Mucosa of gallbladder (tissue), 1 donor: ENCODE results near the gene RMND5B. TPM values are rescaled to one million over a fixed set of nuclear protein-coding genes. Genes with fewer than 3 reads are reported as not detected.
"Not testable (repeated sequence)": the region's sequence is repeated elsewhere in the genome, so short reads cannot be mapped to it uniquely, and the experiment has no call there.

Experiments
- DNase-seq: peaks from one replicate; pipeline ENCODE4 v3.0.0-alpha.2; 2020; ENCODE audit warnings: low spot score
- total RNA-seq: library from RNA; stranded (reverse); gene quantifications from one replicate; pipeline ENCODE4 v1.2.1, GENCODE V29; 2021
- donor health status: DM: no; HTN: no; CAD: no.

RMND5B gene
- total RNA-seq, 1 donor from 2014 or later = 43.7 TPM

- no peak for DNase-seq
These were observed 16.9 kb upstream of the RMND5B start for GRCh38 chr5:178113841-178114324.

- no peak for DNase-seq
These were observed 16.3 kb upstream of the RMND5B start for GRCh38 chr5:178114325-178115135.

GRCh38 chr5:178115136-178115813 lies 15.5 kb upstream of the RMND5B start:
- no peak for DNase-seq

- no peak for DNase-seq
These were observed 15.0 kb upstream of the RMND5B start for GRCh38 chr5:178115814-178116142.

- DNase-seq = no peak
These were observed 14.5 kb upstream of the RMND5B start for GRCh38 chr5:178116143-178116885.

- no peak for DNase-seq
These were observed 12.7 kb upstream of the RMND5B start for GRCh38 chr5:178117923-178118701.

- no peak for DNase-seq
These were observed 10.8 kb upstream of the RMND5B start for GRCh38 chr5:178119915-178120606.

- peak; percentile 80 for DNase-seq
These were observed 10.0 kb upstream of the RMND5B start for GRCh38 chr5:178120607-178121357.

GRCh38 chr5:178121391-178122276 lies 9.2 kb upstream of the RMND5B start:
- no peak for DNase-seq

- no peak for DNase-seq
These were observed 8.5 kb upstream of the RMND5B start for GRCh38 chr5:178122346-178122745.

- no peak for DNase-seq
These were observed 7.5 kb upstream of the RMND5B start for GRCh38 chr5:178123094-178123965.

- no peak for DNase-seq
These were observed 6.6 kb upstream of the RMND5B start for GRCh38 chr5:178123966-178124925.

GRCh38 chr5:178125253-178125906 lies 5.4 kb upstream of the RMND5B start:
- no peak for DNase-seq

- no peak for DNase-seq
These were observed 4.3 kb upstream of the RMND5B start for GRCh38 chr5:178126556-178126955.

- DNase-seq = not testable (repeated sequence)
These were observed 3.4 kb upstream of the RMND5B start for GRCh38 chr5:178127300-178128009.

- DNase-seq = no peak
These were observed 1.5 kb upstream of the RMND5B start for GRCh38 chr5:178129296-178129695.
